ENCODE results near the gene NPPB.
"Not testable (repeated sequence)": the region's sequence is repeated elsewhere in the genome, so short reads cannot be mapped to it uniquely, and the experiment has no call there.

The NPPB gene

GRCh38 chr1:11858613-11858967 is at the start of gene NPPB:
NPPB (minus strand) TSS chr1:11858945; CDS start chr1:11858833, 112 bp downstream.
- no peak for DNase-seq (ENCODE audit: low read depth in 2 of 2)

GRCh38 chr1:11908095-11908675 is 49.4 kb upstream of the NPPB start:
- peak in 1 of 2 donors; percentile 74 for DNase-seq (ENCODE audit: low read depth in 2 of 2)

- peak; percentile 70 to 87 for DNase-seq (ENCODE audit: low read depth in 2 of 2)
These were observed 48.7 kb upstream of the NPPB start for GRCh38 chr1:11907275-11908094.

GRCh38 chr1:11906870-11907269 is 48.1 kb upstream of the NPPB start:
- no peak for DNase-seq (ENCODE audit: low read depth in 2 of 2)

GRCh38 chr1:11904978-11905377 is 46.2 kb upstream of the NPPB start:
- DNase-seq (ENCODE audit: low read depth in 2 of 2) = no peak

- DNase-seq (ENCODE audit: low read depth in 2 of 2) = not testable (repeated sequence)
These were observed 45.4 kb upstream of the NPPB start for GRCh38 chr1:11904156-11904555.

- no peak for DNase-seq (ENCODE audit: low read depth in 2 of 2)
These were observed 44.5 kb upstream of the NPPB start for GRCh38 chr1:11903210-11903609.

- not testable (repeated sequence) for DNase-seq (ENCODE audit: low read depth in 2 of 2)
These were observed 42.7 kb upstream of the NPPB start for GRCh38 chr1:11901446-11901845.

GRCh38 chr1:11898831-11899467 is 40.2 kb upstream of the NPPB start:
- DNase-seq (ENCODE audit: low read depth in 2 of 2) = no peak

- DNase-seq (ENCODE audit: low read depth in 2 of 2) = no peak
These were observed 39.5 kb upstream of the NPPB start for GRCh38 chr1:11898086-11898785.

GRCh38 chr1:11894501-11894900 is 35.8 kb upstream of the NPPB start:
- DNase-seq (ENCODE audit: low read depth in 2 of 2) = not testable (repeated sequence)

- DNase-seq (ENCODE audit: low read depth in 2 of 2) = peak; percentile 50 to 71
These were observed 35.1 kb upstream of the NPPB start for GRCh38 chr1:11893907-11894251.

GRCh38 chr1:11891433-11892186 is 32.9 kb upstream of the NPPB start:
- no peak for DNase-seq (ENCODE audit: low read depth in 2 of 2)

GRCh38 chr1:11888877-11889208 is 30.1 kb upstream of the NPPB start:
- DNase-seq (ENCODE audit: low read depth in 2 of 2) = no peak

- no peak for DNase-seq (ENCODE audit: low read depth in 2 of 2)
These were observed 29.6 kb upstream of the NPPB start for GRCh38 chr1:11888206-11888876.

- DNase-seq (ENCODE audit: low read depth in 2 of 2) = no peak
These were observed 28.9 kb upstream of the NPPB start for GRCh38 chr1:11887666-11888007.

- DNase-seq (ENCODE audit: low read depth in 2 of 2) = no peak
These were observed 28.4 kb upstream of the NPPB start for GRCh38 chr1:11886986-11887665.

GRCh38 chr1:11885916-11886315 is 27.2 kb upstream of the NPPB start:
- DNase-seq (ENCODE audit: low read depth in 2 of 2) = no peak

GRCh38 chr1:11882814-11883538 is 24.2 kb upstream of the NPPB start:
- DNase-seq (ENCODE audit: low read depth in 2 of 2) = no peak
